DMS114 treated with DMSO at 0.1 percent for 48 hours (cell line): ENCODE data around the gene TNFRSF13B.

Experiments used
- DNase-seq: peaks from one replicate; lab custom pipeline; 2025; ENCODE audit not compliant: unreplicated experiment; lab: John Stamatoyannopoulos, UW

TNFRSF13B gene

GRCh38 chr17:16939606-16940115, 32.3 kb downstream of the TNFRSF13B start:
- no peak for DNase-seq

- DNase-seq: no peak
These were observed 32.7 kb downstream of the TNFRSF13B start for GRCh38 chr17:16939208-16939576.

GRCh38 chr17:16938496-16939207, 33.3 kb downstream of the TNFRSF13B start:
- no peak for DNase-seq

- DNase-seq: no peak
These were observed 33.9 kb downstream of the TNFRSF13B start for GRCh38 chr17:16938031-16938430.

GRCh38 chr17:16937431-16937830, 34.5 kb downstream of the TNFRSF13B start:
- DNase-seq: no peak

GRCh38 chr17:16936536-16937310, 35.2 kb downstream of the TNFRSF13B start:
- no peak for DNase-seq

- no peak for DNase-seq
These were observed 36.1 kb downstream of the TNFRSF13B start for GRCh38 chr17:16935786-16936185.

- no peak for DNase-seq
These were observed 36.7 kb downstream of the TNFRSF13B start for GRCh38 chr17:16935241-16935663.

GRCh38 chr17:16934836-16935235, 37.1 kb downstream of the TNFRSF13B start:
- no peak for DNase-seq

GRCh38 chr17:16934133-16934795, 37.7 kb downstream of the TNFRSF13B start:
- DNase-seq: no peak

- DNase-seq: no peak
These were observed 38.4 kb downstream of the TNFRSF13B start for GRCh38 chr17:16933317-16934132.

GRCh38 chr17:16932611-16933010, 39.3 kb downstream of the TNFRSF13B start:
- DNase-seq: no peak

- no peak for DNase-seq
These were observed 39.8 kb downstream of the TNFRSF13B start for GRCh38 chr17:16932156-16932555.

GRCh38 chr17:16931318-16932060, 40.4 kb downstream of the TNFRSF13B start:
- DNase-seq: no peak

GRCh38 chr17:16930571-16931317, 41.2 kb downstream of the TNFRSF13B start:
- DNase-seq: no peak

- no peak for DNase-seq
These were observed 42.0 kb downstream of the TNFRSF13B start for GRCh38 chr17:16929757-16930520.

- no peak for DNase-seq
These were observed 42.8 kb downstream of the TNFRSF13B start for GRCh38 chr17:16929035-16929680.

- DNase-seq: no peak
These were observed 43.4 kb downstream of the TNFRSF13B start for GRCh38 chr17:16928406-16929034.
